Measurements from ENCODE around the gene SYNM.

SYNM gene

DNA sequence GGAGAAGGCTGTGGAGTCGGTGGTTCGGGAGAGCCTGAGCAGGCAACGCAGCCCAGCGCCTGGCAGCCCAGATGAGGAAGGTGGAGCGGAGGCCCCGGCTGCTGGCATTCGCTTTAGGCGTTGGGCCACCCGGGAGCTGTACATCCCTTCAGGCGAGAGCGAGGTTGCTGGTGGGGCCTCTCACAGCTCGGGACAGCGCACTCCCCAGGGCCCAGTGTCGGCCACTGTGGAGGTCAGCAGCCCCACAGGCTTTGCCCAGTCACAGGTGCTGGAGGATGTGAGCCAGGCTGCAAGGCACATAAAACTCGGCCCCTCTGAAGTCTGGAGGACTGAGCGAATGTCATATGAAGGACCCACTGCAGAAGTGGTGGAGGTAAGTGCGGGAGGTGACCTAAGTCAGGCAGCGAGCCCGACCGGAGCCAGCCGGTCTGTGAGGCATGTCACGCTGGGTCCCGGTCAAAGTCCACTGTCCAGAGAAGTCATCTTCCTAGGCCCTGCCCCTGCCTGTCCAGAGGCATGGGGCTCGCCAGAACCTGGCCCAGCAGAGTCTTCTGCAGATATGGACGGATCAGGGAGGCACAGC lies 26.7 kb downstream of the SYNM start:
- Mint-ChIP-seq H3K9me3 (no peaks in the 10 kb centered on the region), H3K36me3 (ENCODE audit: low read depth) (peaks cover 40% of the 10 kb centered on the region), H3K4me1 (peaks cover 14% of the 10 kb centered on the region), H3K27me3 (ENCODE audit: low read depth) (no peaks in the 10 kb centered on the region), H3K27ac (no peak overlapping the region), H3K4me3 (no peak overlapping the region)
- TF ChIP-seq, protein P1, sequence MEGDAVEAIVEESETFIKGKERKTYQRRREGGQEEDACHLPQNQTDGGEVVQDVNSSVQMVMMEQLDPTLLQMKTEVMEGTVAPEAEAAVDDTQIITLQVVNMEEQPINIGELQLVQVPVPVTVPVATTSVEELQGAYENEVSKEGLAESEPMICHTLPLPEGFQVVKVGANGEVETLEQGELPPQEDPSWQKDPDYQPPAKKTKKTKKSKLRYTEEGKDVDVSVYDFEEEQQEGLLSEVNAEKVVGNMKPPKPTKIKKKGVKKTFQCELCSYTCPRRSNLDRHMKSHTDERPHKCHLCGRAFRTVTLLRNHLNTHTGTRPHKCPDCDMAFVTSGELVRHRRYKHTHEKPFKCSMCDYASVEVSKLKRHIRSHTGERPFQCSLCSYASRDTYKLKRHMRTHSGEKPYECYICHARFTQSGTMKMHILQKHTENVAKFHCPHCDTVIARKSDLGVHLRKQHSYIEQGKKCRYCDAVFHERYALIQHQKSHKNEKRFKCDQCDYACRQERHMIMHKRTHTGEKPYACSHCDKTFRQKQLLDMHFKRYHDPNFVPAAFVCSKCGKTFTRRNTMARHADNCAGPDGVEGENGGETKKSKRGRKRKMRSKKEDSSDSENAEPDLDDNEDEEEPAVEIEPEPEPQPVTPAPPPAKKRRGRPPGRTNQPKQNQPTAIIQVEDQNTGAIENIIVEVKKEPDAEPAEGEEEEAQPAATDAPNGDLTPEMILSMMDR (IDR thresholded peaks at IDR 0.05; ENCODE audit: unreplicated experiment in 3 of 3), result no peak

DNA sequence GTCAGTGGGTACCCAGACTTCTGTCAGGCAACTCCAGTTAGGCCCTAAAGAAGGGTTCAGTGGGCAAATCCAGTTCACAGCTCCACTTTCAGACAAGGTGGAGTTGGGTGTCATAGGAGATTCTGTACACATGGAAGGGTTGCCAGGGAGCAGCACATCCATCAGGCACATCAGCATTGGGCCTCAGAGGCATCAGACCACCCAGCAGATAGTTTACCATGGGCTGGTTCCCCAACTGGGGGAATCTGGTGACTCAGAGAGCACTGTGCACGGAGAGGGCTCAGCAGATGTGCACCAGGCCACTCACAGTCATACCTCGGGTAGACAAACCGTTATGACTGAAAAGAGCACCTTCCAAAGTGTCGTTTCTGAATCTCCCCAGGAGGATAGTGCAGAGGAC lies 27.2 kb downstream of the SYNM start:
- Mint-ChIP-seq H3K27me3 (ENCODE audit: low read depth) (no peaks in the 10 kb centered on the region), H3K36me3 (ENCODE audit: low read depth) (peaks cover 44% of the 10 kb centered on the region), H3K4me1 (peaks cover 14% of the 10 kb centered on the region), H3K4me3 (no peak overlapping the region), H3K27ac (no peak overlapping the region), H3K9me3 (no peaks in the 10 kb centered on the region)
- TF ChIP-seq, protein P1 (IDR thresholded peaks at IDR 0.05; ENCODE audit: unreplicated experiment in 3 of 3), result no peak

DNA sequence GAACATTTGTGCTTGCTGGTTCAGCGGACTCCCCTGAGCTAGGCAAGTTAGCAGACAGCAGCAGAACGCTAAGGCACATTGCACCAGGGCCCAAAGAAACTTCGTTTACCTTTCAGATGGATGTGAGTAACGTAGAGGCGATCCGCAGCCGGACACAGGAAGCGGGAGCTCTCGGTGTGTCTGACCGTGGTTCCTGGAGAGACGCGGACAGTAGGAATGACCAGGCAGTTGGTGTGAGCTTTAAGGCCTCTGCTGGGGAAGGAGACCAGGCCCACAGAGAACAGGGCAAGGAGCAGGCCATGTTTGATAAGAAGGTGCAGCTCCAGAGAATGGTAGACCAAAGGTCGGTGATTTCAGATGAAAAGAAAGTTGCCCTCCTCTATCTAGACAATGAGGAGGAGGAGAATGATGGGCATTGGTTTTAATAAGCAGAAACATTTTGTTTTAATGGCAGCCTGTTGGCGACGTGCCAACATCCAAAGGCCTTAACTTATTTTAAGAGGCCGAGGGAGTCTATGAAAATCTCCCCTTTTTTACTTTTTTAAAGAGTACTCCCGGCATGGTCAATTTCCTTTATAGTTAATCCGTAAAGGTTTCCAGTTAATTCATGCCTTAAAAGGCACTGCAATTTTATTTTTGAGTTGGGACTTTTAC lies 27.9 kb downstream of the SYNM start:
- no peak overlapping the region for H3K27ac Mint-ChIP-seq
- no peaks in the 10 kb centered on the region for H3K9me3 Mint-ChIP-seq
- H3K27me3 Mint-ChIP-seq (ENCODE audit: low read depth), result no peaks in the 10 kb centered on the region
- H3K36me3 Mint-ChIP-seq (ENCODE audit: low read depth), result peaks cover 50% of the 10 kb centered on the region
- H3K4me3 Mint-ChIP-seq, result no peak overlapping the region
- peaks cover 14% of the 10 kb centered on the region for H3K4me1 Mint-ChIP-seq
- TF ChIP-seq, protein P1 (IDR thresholded peaks at IDR 0.05; ENCODE audit: unreplicated experiment in 3 of 3), result no peak

DNA sequence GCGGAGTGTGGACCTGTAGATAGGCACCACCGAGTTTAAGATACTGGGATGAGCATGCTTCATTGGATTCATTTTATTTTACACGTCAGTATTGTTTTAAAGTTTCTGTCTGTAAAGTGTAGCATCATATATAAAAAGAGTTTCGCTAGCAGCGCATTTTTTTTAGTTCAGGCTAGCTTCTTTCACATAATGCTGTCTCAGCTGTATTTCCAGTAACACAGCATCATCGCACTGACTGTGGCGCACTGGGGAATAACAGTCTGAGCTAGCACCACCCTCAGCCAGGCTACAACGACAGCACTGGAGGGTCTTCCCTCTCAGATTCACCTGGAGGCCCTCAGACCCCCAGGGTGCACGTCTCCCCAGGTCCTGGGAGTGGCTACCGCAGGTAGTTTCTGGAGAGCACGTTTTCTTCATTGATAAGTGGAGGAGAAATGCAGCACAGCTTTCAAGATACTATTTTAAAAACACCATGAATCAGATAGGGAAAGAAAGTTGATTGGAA lies 29.5 kb downstream of the SYNM start:
- Mint-ChIP-seq H3K9me3 (no peaks in the 10 kb centered on the region), H3K4me3 (no peak overlapping the region), H3K36me3 (ENCODE audit: low read depth) (peaks cover 46% of the 10 kb centered on the region), H3K27me3 (ENCODE audit: low read depth) (no peaks in the 10 kb centered on the region), H3K4me1 (peaks cover 14% of the 10 kb centered on the region), H3K27ac (no peak overlapping the region)
- TF ChIP-seq, protein P1 (IDR thresholded peaks at IDR 0.05; ENCODE audit: unreplicated experiment in 3 of 3), result no peak

DNA sequence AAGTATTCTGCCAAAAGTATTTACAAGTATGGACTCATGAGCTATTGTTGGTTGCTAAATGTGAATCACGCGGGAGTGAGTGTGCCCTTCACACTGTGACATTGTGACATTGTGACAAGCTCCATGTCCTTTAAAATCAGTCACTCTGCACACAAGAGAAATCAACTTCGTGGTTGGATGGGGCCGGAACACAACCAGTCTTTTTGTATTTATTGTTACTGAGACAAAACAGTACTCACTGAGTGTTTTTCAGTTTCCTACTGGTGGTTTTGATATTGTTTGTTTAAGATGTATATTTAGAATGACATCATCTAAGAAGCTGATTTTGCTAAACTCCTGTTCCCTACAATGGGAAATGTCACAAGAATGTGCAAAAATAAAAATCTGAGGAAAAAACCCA lies 30.3 kb downstream of the SYNM start:
- Mint-ChIP-seq H3K27ac (no peak overlapping the region), H3K4me3 (no peak overlapping the region), H3K27me3 (ENCODE audit: low read depth) (no peaks in the 10 kb centered on the region), H3K36me3 (ENCODE audit: low read depth) (peaks cover 44% of the 10 kb centered on the region), H3K9me3 (no peaks in the 10 kb centered on the region), H3K4me1 (peaks cover 14% of the 10 kb centered on the region)
- TF ChIP-seq, protein P1 (IDR thresholded peaks at IDR 0.05; ENCODE audit: unreplicated experiment in 3 of 3), result no peak

DNA sequence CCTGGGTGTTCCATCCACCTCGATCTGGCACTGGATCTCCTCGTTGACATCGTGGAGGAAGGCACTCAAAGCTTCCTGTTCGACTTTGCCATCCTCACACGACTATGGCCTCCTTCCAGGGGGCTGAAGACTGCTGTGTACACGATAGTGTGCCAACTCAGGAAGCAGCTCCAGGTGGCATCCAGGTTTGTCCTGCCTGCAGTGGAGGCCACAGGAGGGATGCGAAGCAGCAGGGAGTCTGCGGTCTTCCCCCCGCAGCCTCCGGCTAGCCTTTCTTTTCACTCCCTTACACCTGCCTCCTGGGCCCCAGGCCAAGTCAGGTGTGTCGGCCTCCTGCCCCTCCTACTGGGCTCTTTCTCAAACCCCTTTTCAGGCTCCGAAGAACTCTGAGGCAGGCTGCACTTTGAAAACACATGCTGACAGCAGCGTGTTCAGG lies 32.2 kb downstream of the SYNM start:
- TF ChIP-seq, protein P1 (IDR thresholded peaks at IDR 0.05; ENCODE audit: unreplicated experiment in 3 of 3), result no peak
- peaks cover 33% of the 10 kb centered on the region for H3K36me3 Mint-ChIP-seq (ENCODE audit: low read depth)
- no peak overlapping the region for H3K27ac Mint-ChIP-seq

More for the DNA sequence above, 32.2 kb downstream of the SYNM start:
- no peak overlapping the region for H3K4me3 Mint-ChIP-seq
- no peaks in the 10 kb centered on the region for H3K27me3 Mint-ChIP-seq (ENCODE audit: low read depth)
- peaks cover 14% of the 10 kb centered on the region for H3K4me1 Mint-ChIP-seq
- no peaks in the 10 kb centered on the region for H3K9me3 Mint-ChIP-seq
